Adrenal gland (tissue), 12 donors: Measurements from ENCODE around the gene ZBTB14. TPM values are rescaled to one million over a fixed set of nuclear protein-coding genes. Genes with fewer than 3 reads are reported as not detected.

Source experiments
- DNase-seq, 7 donors: peaks; one replicate each; pipeline ENCODE4 v3.0.0-alpha.2; 2019 to 2020
- H3K27ac ChIP-seq, 5 donors: fragments of 200-600 bp; sonication (generic) in 4 of 5; 1 replicate in 3 of 5; 2 replicates in 2 of 5; pipeline versions ENCODE4 v1.5.1 to v1.8.0; 2016 to 2020; ENCODE audit warnings: mild to moderate bottlenecking in 1 of 5
- H3K27me3 ChIP-seq: fragments of 200-600 bp; 2 replicates; pipeline ENCODE4 v1.8.0; 2021
- H3K36me3 ChIP-seq, 2 donors: fragments of 200-600 bp; replicated peaks in 1 of 2; 1 replicate in 1 of 2; 2 replicates in 1 of 2; pipeline versions ENCODE4 v1.5.1 to v1.8.0; 2018 to 2022
- H3K4me1 ChIP-seq, 2 donors: fragments of 200-600 bp; replicated peaks in 1 of 2; 1 replicate in 1 of 2; 2 replicates in 1 of 2; pipeline versions ENCODE4 v1.5.1 to v1.8.0; 2018 to 2021
- H3K4me3 ChIP-seq, 4 donors: fragments of 200-600 bp; sonication (generic) in 3 of 4; one replicate each; pipeline ENCODE4 v1.5.1; 2016 to 2018
- H3K9me3 ChIP-seq, 3 donors: fragments of 200-600 bp; sonication (generic) in 1 of 3; replicated peaks in 1 of 3; 1 replicate in 2 of 3; 2 replicates in 1 of 3; pipeline versions ENCODE4 v1.5.1 to v1.8.0; 2016 to 2021
- CTCF ChIP-seq, 6 experiments: fragments of 450-650 bp in 4 of 6; fragments of 200-600 bp in 2 of 6; sonication (generic) in 1 of 6; IDR thresholded peaks; 1 replicate in 5 of 6; 2 replicates in 1 of 6; pipeline versions ENCODE4 v1.5.1 to v1.8.0; 2016 to 2021; ENCODE audit warnings: antibody characterized with exemption in 6 of 6, mild to moderate bottlenecking in 2 of 6, moderate library complexity in 1 of 6
- POLR2A ChIP-seq, 2 donors: fragments of 450-650 bp; IDR thresholded peaks; one replicate each; pipeline ENCODE4 v1.6.1; 2017; ENCODE audit warnings: antibody characterized with exemption in 2 of 2, mild to moderate bottlenecking in 2 of 2, moderate library complexity in 1 of 2
- WGBS, 4 donors: extraction: QIAGEN DNeasy Blood & Tissue Kit in 2 of 4; methylation state at CpG; one replicate each; pipeline versions ENCODE4 v1.1.5 to v1.1.7; 2013 to 2017; 5-methylcytosine and 5-hydroxymethylcytosine counted together
- intact Hi-C, 2 donors: fragments of 100-400 bp; cut with DNase I; formaldehyde crosslinking; loops; one replicate each; pipeline versions ENCODE4 v1.14.1 to v1.15.0; 2022 to 2023
- polyA plus RNA-seq, 3 donors: library from polyadenylated mRNA; stranded (reverse); fragments of 200-250 nt in 2 of 3; fragments of 350-450 nt in 1 of 3; fragmentation: Illumina TruSeq in 1 of 3; extraction: RNeasy Lipid Tissue Mini Kit (QIAGEN cat#74804) in 1 of 3; gene quantifications; one replicate each; pipeline ENCODE4 v1.2.3, GENCODE V29; 2013 to 2014
- total RNA-seq, 9 donors: library from RNA; depleted of rRNA in 4 of 9; stranded (reverse); fragments of >200 nt in 4 of 9; fragments of 120-200 nt in 1 of 9; fragmentation: NEBNext Ultra II Directional in 1 of 9; extraction: Animal tissue kit (Norgen Biotek cat#: 25700) in 1 of 9; gene quantifications; one replicate each; pipeline versions ENCODE4 v1.1.0 to v1.2.4, GENCODE V29; 2013 to 2023
- donor health status: healthy with polysubstance abuse.
- donor health status: Bipolar disorder and iron deficiency.
- donor health status: DM: yes; HTN: yes; CAD: no.
- donor health status: DM: no; HTN: no; CAD: no.
- donor health status: DM: no; HTN: no; CAD: no.
- donor health status: DM: yes; HTN: yes; CAD: no.

Gene ZBTB14
- total and polyA plus RNA-seq, 12 donors = 5.9 to 16.4 (median 10.6) TPM

GRCh38 chr18:5296706-5297320, 1.3 kb upstream of the ZBTB14 start:
- WGBS, 4 donors = 2 to 6% (median 4%) methylated on average over 25 to 36 of the region's 36 CpGs
- Histone ChIP-seq H3K4me1 (peaks cover 0 to 19% of the 10 kb centered on the region in 2 donors), H3K9me3 (no peaks in the 10 kb centered on the region), H3K27ac (peak overlapping the region; percentile 94 to 99 (median 98)), H3K36me3 (peaks cover 0 to 5% of the 10 kb centered on the region in 2 donors), H3K4me3 (peak overlapping the region; percentile 51 to 99 (median 82)), H3K27me3 (no peaks in the 10 kb centered on the region)
- intact Hi-C loops = loop anchor here in 1 of 2 donors (5.0 to 10.0 kb wide), 2 partner anchors 60 to 248 kb away; partner anchors contain the start of gene EPB41L3
- TF ChIP-seq POLR2A (IDR thresholded peaks at IDR 0.05) (peak; percentile 4 to 50), CTCF (IDR thresholded peaks at IDR 0.05) (no peak)
- peak; percentile 78 to 95 (median 91) for DNase-seq

- H3K4me3 ChIP-seq = peak overlapping the region; percentile 66 to 99 (median 90)
- no peaks in the 10 kb centered on the region for H3K27me3 ChIP-seq
- intact Hi-C loops = loop anchor here in 1 of 2 donors (5.0 to 10.0 kb wide), 2 partner anchors 59 to 249 kb away; partner anchors contain the start of gene EPB41L3
- 0% methylated on average over 4 to 95 of the region's 95 CpGs for WGBS, 4 donors
- H3K4me1 ChIP-seq = peaks cover 0 to 19% of the 10 kb centered on the region in 2 donors
- H3K27ac ChIP-seq = peak overlapping the region; percentile 94 to 99 (median 99)
- H3K9me3 ChIP-seq = no peaks in the 10 kb centered on the region
- peak; percentile 95 to 98 (median 96) for DNase-seq
- H3K36me3 ChIP-seq = peaks cover 0 to 12% of the 10 kb centered on the region in 2 donors
- TF ChIP-seq POLR2A (IDR thresholded peaks at IDR 0.05) = peak; percentile 85 to 88
- TF ChIP-seq CTCF (IDR thresholded peaks at IDR 0.05) = peak in 1 of 6 experiments; percentile 3
These were observed 617 bp upstream of the ZBTB14 start for GRCh38 chr18:5295981-5296705.

- no peaks in the 10 kb centered on the region for H3K9me3 ChIP-seq
- 0 to 1% (median 0%) methylated on average over 16 to 58 of the region's 58 CpGs for WGBS, 4 donors
- H3K27ac ChIP-seq = peak overlapping the region; percentile 87 to 99 (median 95)
- peak overlapping the region; percentile 12 to 96 (median 88) for H3K4me3 ChIP-seq
- H3K4me1 ChIP-seq = peaks cover 0 to 19% of the 10 kb centered on the region in 2 donors
- H3K36me3 ChIP-seq = peaks cover 0 to 21% of the 10 kb centered on the region in 2 donors
- intact Hi-C loops = loop anchor here in 1 of 2 donors (5.0 to 10.0 kb wide), 2 partner anchors 57 to 250 kb away; partner anchors contain the start of gene EPB41L3
- H3K27me3 ChIP-seq = no peaks in the 10 kb centered on the region
- TF ChIP-seq CTCF (IDR thresholded peaks at IDR 0.05) (no peak), POLR2A (IDR thresholded peaks at IDR 0.05) (peak; percentile 1 to 56)
- DNase-seq = peak; percentile 56 to 82 (median 65)
These were observed 882 bp downstream of the ZBTB14 start for GRCh38 chr18:5294457-5295230.
